ENCODE results near the gene OR10J1.
"Not testable (repeated sequence)": the region's sequence is repeated elsewhere in the genome, so short reads cannot be mapped to it uniquely, and the experiment has no call there.

Gene OR10J1

DNA sequence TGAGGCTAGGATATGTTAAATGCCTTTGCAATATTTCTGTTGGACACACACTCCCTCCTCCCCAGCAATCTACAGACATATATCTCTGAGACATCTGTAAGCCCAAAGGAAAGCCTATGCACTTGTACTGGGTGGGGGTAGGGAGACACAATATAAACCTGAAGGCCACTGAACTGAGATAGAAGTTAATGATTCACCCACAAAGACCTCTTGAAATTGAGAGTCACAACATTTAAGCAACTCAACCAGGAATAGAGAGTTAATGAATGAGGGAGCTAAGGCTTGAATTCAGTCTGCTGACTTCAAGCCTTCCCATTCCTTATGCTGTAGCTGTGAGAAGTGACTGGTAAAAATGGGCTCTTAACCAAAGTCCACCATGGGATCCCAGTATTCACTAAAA, 5.0 kb downstream of the OR10J1 start:
- Histone ChIP-seq H3K4me1 (no peaks in the 10 kb centered on the region), H3K9me3 (no peaks in the 10 kb centered on the region), H3K4me3 (ENCODE audit: low read depth, low read length) (no peak overlapping the region), H3K36me3 (no peaks in the 10 kb centered on the region), H3K27me3 (no peaks in the 10 kb centered on the region)
- DNase-seq = no peak
- TF ChIP-seq, protein P1, sequence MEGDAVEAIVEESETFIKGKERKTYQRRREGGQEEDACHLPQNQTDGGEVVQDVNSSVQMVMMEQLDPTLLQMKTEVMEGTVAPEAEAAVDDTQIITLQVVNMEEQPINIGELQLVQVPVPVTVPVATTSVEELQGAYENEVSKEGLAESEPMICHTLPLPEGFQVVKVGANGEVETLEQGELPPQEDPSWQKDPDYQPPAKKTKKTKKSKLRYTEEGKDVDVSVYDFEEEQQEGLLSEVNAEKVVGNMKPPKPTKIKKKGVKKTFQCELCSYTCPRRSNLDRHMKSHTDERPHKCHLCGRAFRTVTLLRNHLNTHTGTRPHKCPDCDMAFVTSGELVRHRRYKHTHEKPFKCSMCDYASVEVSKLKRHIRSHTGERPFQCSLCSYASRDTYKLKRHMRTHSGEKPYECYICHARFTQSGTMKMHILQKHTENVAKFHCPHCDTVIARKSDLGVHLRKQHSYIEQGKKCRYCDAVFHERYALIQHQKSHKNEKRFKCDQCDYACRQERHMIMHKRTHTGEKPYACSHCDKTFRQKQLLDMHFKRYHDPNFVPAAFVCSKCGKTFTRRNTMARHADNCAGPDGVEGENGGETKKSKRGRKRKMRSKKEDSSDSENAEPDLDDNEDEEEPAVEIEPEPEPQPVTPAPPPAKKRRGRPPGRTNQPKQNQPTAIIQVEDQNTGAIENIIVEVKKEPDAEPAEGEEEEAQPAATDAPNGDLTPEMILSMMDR (IDR thresholded peaks at IDR 0.05; ENCODE audit: low read depth, low read length) = no peak

DNA sequence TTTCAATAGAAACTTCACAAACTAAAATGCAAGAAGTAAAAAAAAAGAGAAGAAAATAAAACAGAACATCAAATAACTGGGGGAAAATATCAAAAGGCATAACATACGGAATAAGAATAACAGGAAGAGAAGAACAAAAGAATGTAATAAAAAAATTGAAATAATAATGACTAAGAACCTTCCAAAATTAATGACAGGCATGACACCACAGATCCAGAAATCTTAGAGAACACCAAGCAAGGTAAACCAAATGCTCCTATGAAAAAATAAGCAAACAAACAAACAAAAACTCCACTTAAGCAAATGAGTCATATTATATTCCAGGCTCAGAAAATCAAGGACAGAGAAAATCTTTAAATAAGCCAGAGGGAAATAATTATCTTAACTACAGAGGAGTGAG, 8.7 kb downstream of the OR10J1 start:
- Histone ChIP-seq H3K4me3 (ENCODE audit: low read depth, low read length) (no peak overlapping the region), H3K36me3 (no peaks in the 10 kb centered on the region), H3K27me3 (no peaks in the 10 kb centered on the region), H3K4me1 (no peaks in the 10 kb centered on the region), H3K9me3 (no peaks in the 10 kb centered on the region)
- DNase-seq = no peak
- TF ChIP-seq, protein P1 (IDR thresholded peaks at IDR 0.05; ENCODE audit: low read depth, low read length) = no peak

DNA sequence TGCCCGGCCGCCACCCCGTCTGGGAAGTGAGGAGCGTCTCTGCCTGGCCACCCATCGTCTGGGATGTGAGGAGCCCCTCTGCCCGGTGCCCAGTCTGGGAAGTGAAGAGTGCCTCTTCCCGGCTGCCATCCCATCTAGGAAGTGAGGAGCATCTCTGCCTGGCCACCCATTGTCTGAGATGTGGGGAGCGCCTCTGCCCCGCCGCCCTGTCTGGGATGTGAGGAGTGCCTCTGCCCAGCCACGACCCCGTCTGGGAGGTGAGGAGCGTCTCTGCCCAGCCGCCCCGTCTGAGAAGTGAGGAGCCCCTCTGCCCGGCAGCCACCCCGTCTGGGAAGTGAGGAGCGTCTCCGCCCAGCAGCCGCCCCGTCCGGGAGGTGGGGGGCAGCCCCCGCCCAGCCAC, 10.1 kb downstream of the OR10J1 start:
- not testable (repeated sequence) for H3K9me3 ChIP-seq; DNase-seq; H3K36me3 ChIP-seq; H3K27me3 ChIP-seq; H3K4me3 ChIP-seq (ENCODE audit: low read depth, low read length); H3K4me1 ChIP-seq

DNA sequence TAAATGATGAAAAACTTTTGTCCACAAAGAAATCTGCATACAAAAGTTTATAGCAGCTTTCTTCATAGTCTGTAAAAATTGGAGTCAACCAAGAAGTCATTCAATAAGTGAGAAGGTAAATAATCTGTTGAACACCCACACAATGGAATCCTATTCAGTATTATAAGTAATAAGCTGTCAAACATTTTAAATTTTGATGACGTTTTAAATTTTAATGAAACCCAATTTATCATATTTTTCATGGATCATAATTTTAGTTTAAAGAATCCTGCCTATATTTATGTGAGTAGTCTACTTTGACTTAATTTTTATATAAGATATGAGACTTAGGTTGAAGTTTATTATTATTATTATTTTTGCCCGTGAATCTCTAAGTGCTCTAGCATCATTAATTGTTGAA, 20.0 kb downstream of the OR10J1 start:
- DNase-seq = no peak

DNA sequence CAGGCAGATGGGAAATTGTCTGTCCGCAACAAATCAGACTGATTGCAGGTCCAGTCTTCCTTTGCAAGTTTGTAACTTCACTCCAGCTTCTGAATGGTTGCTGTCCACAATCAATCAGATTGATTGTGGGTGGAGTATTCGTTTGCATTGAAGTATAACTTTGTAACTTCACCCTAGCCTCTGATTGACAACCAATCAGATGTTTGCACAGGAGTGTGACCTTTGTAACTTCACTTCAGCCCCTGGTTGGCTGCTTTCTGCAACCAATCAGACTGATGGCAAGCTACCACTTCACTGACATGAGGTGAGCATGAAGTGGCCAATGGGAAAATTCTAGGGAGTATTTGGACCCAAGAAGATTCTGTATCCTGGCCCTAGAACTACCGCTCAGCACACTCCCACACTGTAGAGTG, 25.7 kb downstream of the OR10J1 start:
- H3K4me3 ChIP-seq (ENCODE audit: low read depth, low read length) = no peak overlapping the region
- H3K9me3 ChIP-seq = no peaks in the 10 kb centered on the region
- H3K27me3 ChIP-seq = no peaks in the 10 kb centered on the region
- no peaks in the 10 kb centered on the region for H3K36me3 ChIP-seq
- TF ChIP-seq, protein P1 (IDR thresholded peaks at IDR 0.05; ENCODE audit: low read depth, low read length) = no peak
- no peaks in the 10 kb centered on the region for H3K4me1 ChIP-seq
- DNase-seq = no peak

More for the DNA sequence above, 20.0 kb downstream of the OR10J1 start:
- TF ChIP-seq, protein P1 (IDR thresholded peaks at IDR 0.05; ENCODE audit: low read depth, low read length) = no peak
- Histone ChIP-seq H3K4me3 (ENCODE audit: low read depth, low read length) (no peak overlapping the region), H3K27me3 (no peaks in the 10 kb centered on the region), H3K36me3 (no peaks in the 10 kb centered on the region), H3K4me1 (no peaks in the 10 kb centered on the region), H3K9me3 (no peaks in the 10 kb centered on the region)

DNA sequence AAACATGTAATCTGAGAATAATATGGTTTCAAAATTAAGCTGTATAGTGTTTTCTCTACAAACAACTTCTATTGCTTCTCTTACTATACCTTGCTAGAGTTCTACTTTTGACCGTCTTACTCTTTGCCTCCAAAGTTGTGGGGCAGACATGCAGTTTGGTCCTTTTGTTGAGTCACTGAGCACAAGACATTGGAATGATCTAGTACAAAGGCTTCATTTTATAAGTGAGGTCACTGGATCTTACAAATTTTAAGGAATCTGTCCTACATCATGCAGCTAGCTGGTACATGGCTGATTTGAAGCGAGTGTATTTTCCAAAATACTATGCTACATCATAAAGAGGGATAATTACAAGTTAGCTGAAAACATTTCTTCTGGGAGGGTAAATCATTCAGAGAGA, 28.8 kb downstream of the OR10J1 start:
- no peak for DNase-seq
- no peaks in the 10 kb centered on the region for H3K36me3 ChIP-seq
- no peaks in the 10 kb centered on the region for H3K4me1 ChIP-seq
- H3K27me3 ChIP-seq = no peaks in the 10 kb centered on the region
- H3K9me3 ChIP-seq = no peaks in the 10 kb centered on the region
- TF ChIP-seq, protein P1 (IDR thresholded peaks at IDR 0.05; ENCODE audit: low read depth, low read length) = no peak
- H3K4me3 ChIP-seq (ENCODE audit: low read depth, low read length) = no peak overlapping the region

DNA sequence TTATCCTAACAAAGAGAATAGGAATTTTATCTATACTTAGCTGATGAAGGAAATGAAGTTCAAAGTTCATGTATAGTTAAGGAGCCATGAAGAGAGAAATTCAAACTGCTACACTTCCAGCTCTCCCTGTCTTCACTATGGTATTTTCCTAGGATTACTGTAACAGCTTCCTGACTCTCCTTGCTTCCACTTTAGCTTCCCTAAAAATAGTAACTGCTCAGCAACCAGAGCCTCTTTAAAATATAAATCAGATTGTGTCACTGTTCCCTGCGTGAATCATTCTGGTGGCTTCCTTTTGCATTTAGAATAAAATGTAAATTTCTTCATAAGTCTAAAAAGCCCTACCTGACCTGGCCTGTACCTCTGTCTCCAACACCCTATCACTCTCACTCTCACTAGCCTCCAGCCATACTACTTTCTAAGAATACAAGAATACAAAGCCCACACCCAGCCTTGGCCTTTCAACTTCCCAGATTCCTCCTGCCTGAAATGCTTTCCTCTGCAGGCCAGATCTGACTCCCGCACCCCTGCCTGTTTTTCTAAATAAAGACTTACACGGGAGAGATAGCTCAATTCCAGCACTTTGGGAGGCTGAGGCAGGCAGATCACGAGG, 30.5 kb downstream of the OR10J1 start:
- Histone ChIP-seq H3K4me1 (no peaks in the 10 kb centered on the region), H3K4me3 (ENCODE audit: low read depth, low read length) (no peak overlapping the region), H3K36me3 (no peaks in the 10 kb centered on the region), H3K27me3 (no peaks in the 10 kb centered on the region), H3K9me3 (no peaks in the 10 kb centered on the region)
- TF ChIP-seq, protein P1 (IDR thresholded peaks at IDR 0.05; ENCODE audit: low read depth, low read length) = no peak
- no peak for DNase-seq
